ENCODE data around the gene STK38. TPM values are rescaled to one million over a fixed set of nuclear protein-coding genes. Genes with fewer than 3 reads are reported as not detected.
A peak's percentile ranks its signal among the peaks of the same experiment; 100 is the strongest.

STK38 gene
- polyA plus RNA-seq, 2 of the 4 experiments (the other 2 are of a cell fraction): 30.0 to 30.9 TPM

DNA sequence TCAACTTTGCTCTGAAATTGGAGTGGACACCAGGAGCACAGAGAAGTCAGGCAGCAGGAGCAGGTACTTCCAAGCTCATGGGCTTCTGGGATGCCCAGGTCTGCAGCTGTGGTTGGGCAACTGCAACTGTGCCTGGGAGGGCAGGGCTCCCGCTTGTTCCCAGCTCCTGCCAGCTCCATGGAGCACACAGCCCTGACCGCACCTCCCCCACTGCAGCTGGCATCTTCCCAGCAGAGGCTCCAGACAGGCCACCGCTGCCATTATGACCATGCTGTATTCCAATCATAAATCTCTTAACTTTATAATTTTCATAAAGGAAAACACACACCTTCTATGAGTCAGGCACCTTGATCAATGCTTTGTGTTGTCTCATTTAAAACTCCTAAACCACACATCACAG lies 36.9 kb downstream of the STK38 start:
- DNase-seq (ENCODE audit: low read depth in 1 of 2, low spot score in 1 of 2) (no peak), ATAC-seq (peak in 1 of 2 experiments; percentile 36; a peak in 2 of 6 replicates), FAIRE-seq (no peak)
- Histone ChIP-seq H3K9me3 (no peaks in the 10 kb centered on the region), H3K4me1 (no peaks in the 10 kb centered on the region), H3K27ac (no peak overlapping the region), H3K4me3 (no peak overlapping the region), H3K4me2 (no peak overlapping the region)
- POLR2A ChIA-PET: no interaction called here
- 97% methylated on average over 3 of the region's 3 CpGs for WGBS (ENCODE audit: missing lambda C conversion rate)
- CTCF ChIA-PET: interaction anchor here (1.0 to 1.1 kb wide), 2 partner anchors 25 to 55 kb away, joined by 3 to 8 read pairs; no protein-coding TSS in a partner anchor
- TF ChIP-seq CEBPB (IDR thresholded peaks at IDR 0.05) (no peak), ZNF302 (CRISPR knock-in tag; IDR thresholded peaks at IDR 0.05) (no peak), POLR2AphosphoS2 (conservative IDR thresholded peaks at IDR 0.05; ENCODE audit: low read length) (no peak), EHF (CRISPR knock-in tag; IDR thresholded peaks at IDR 0.05) (no peak), FOSB (CRISPR knock-in tag; IDR thresholded peaks at IDR 0.05) (no peak), HEYL (CRISPR knock-in tag; IDR thresholded peaks at IDR 0.05) (no peak)
- TF ChIP-seq, protein P1, sequence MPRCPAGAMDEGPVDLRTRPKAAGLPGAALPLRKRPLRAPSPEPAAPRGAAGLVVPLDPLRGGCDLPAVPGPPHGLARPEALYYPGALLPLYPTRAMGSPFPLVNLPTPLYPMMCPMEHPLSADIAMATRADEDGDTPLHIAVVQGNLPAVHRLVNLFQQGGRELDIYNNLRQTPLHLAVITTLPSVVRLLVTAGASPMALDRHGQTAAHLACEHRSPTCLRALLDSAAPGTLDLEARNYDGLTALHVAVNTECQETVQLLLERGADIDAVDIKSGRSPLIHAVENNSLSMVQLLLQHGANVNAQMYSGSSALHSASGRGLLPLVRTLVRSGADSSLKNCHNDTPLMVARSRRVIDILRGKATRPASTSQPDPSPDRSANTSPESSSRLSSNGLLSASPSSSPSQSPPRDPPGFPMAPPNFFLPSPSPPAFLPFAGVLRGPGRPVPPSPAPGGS (IDR thresholded peaks at IDR 0.05): no peak
- TF ChIP-seq, protein P2, sequence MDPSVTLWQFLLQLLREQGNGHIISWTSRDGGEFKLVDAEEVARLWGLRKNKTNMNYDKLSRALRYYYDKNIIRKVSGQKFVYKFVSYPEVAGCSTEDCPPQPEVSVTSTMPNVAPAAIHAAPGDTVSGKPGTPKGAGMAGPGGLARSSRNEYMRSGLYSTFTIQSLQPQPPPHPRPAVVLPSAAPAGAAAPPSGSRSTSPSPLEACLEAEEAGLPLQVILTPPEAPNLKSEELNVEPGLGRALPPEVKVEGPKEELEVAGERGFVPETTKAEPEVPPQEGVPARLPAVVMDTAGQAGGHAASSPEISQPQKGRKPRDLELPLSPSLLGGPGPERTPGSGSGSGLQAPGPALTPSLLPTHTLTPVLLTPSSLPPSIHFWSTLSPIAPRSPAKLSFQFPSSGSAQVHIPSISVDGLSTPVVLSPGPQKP (IDR thresholded peaks at IDR 0.05; ENCODE audit: low read depth, low read length): no peak
- TF ChIP-seq, protein P3, sequence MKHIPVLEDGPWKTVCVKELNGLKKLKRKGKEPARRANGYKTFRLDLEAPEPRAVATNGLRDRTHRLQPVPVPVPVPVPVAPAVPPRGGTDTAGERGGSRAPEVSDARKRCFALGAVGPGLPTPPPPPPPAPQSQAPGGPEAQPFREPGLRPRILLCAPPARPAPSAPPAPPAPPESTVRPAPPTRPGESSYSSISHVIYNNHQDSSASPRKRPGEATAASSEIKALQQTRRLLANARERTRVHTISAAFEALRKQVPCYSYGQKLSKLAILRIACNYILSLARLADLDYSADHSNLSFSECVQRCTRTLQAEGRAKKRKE (CRISPR knock-in tag; IDR thresholded peaks at IDR 0.05; ENCODE audit: low read depth): no peak

DNA sequence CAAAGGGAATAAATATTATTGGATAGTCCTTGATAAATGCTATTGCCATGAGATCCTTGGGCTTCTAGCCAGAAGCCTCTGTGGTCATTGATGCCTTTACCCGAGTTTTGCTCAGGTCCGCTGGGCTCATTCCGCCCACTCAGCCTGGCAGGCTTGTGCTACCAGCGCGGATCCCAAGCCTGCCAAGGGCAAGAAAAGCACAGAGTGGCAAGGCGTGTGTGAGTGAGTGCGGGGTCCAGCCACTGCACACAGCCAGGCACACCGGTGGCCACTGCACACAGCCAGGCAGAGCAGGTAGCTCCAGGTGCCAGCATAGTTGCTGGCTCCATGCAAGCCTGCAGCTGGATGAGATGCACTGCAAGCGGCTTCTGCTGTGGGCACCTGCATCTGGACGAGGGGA lies 38.7 kb downstream of the STK38 start:
- POLR2A ChIA-PET: no interaction called here
- ATAC-seq: no peak
- H3K4me3 ChIP-seq: no peak overlapping the region
- H3K9me3 ChIP-seq: no peaks in the 10 kb centered on the region
- CTCF ChIA-PET: interaction anchor here (0.5 kb wide), 1 partner anchor 29 kb away, joined by 3 read pairs; no protein-coding TSS in a partner anchor
- no peak for FAIRE-seq
- no peak overlapping the region for H3K27ac ChIP-seq
- no peak for TF ChIP-seq CBX8 (IDR thresholded peaks at IDR 0.05)
- no peak for TF ChIP-seq RARB (CRISPR knock-in tag; IDR thresholded peaks at IDR 0.05)
- H3K4me2 ChIP-seq: no peak overlapping the region
- no peak for DNase-seq (ENCODE audit: low read depth in 1 of 2, low spot score in 1 of 2)
- 95% methylated on average over 6 of the region's 10 CpGs for WGBS (ENCODE audit: missing lambda C conversion rate)
- H3K4me1 ChIP-seq: no peaks in the 10 kb centered on the region

DNA sequence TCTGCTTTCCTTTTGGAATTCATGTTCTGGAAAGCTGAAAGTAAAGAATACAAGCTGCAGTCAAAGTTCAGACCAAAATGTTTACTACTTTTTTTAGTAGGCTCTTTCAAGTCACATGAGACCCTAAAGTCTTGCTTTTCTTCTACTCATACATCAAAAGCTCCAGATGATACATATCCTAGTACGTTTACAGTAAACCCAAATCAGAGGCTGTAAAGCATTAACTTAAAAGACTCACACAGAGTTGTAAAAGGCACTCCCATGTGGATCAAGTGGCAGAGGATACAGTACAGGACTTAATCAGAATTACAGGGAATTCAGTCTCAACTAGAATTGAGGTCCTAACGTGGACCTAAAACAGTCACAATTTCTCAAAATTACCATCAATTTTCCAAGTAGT lies 40.7 kb downstream of the STK38 start:
- Histone ChIP-seq H3K4me2 (no peak overlapping the region), H3K4me3 (no peak overlapping the region), H3K27ac (no peak overlapping the region), H3K4me1 (no peaks in the 10 kb centered on the region), H3K9me3 (no peaks in the 10 kb centered on the region)
- WGBS (ENCODE audit: missing lambda C conversion rate): 82% methylated on average over 2 of the region's 2 CpGs
- TF ChIP-seq RNF2 (IDR thresholded peaks at IDR 0.05; ENCODE audit: borderline replicate concordance, low read depth) (no peak), GATA3 (IDR thresholded peaks at IDR 0.05; ENCODE audit: borderline replicate concordance) (no peak), FOSB (CRISPR knock-in tag; IDR thresholded peaks at IDR 0.05) (no peak), RAD21 (conservative IDR thresholded peaks at IDR 0.05 in 1 of 2, IDR thresholded peaks at IDR 0.05 in 1 of 2) (no peak), EHMT2 (IDR thresholded peaks at IDR 0.05; ENCODE audit: low read depth) (no peak), ZC3H11A (IDR thresholded peaks at IDR 0.05) (no peak), SREBF2 (IDR thresholded peaks at IDR 0.05) (no peak), CBX8 (IDR thresholded peaks at IDR 0.05) (no peak), NPAS2 (CRISPR knock-in tag; IDR thresholded peaks at IDR 0.05; ENCODE audit: borderline replicate concordance) (no peak)
- TF ChIP-seq, protein P4, sequence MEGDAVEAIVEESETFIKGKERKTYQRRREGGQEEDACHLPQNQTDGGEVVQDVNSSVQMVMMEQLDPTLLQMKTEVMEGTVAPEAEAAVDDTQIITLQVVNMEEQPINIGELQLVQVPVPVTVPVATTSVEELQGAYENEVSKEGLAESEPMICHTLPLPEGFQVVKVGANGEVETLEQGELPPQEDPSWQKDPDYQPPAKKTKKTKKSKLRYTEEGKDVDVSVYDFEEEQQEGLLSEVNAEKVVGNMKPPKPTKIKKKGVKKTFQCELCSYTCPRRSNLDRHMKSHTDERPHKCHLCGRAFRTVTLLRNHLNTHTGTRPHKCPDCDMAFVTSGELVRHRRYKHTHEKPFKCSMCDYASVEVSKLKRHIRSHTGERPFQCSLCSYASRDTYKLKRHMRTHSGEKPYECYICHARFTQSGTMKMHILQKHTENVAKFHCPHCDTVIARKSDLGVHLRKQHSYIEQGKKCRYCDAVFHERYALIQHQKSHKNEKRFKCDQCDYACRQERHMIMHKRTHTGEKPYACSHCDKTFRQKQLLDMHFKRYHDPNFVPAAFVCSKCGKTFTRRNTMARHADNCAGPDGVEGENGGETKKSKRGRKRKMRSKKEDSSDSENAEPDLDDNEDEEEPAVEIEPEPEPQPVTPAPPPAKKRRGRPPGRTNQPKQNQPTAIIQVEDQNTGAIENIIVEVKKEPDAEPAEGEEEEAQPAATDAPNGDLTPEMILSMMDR (IDR thresholded peaks at IDR 0.05): no peak
- FAIRE-seq: no peak
- no peak for ATAC-seq
- ChIA-PET POLR2A (no interaction called here), CTCF (interaction anchor here (1.4 kb wide), 1 partner anchor 11 kb away, joined by 3 read pairs; no protein-coding TSS in a partner anchor)
- no peak for DNase-seq (ENCODE audit: low read depth in 1 of 2, low spot score in 1 of 2)

Measured in A549 (cell line).